ENCODE measurements around the gene SIN3A.
"Not testable (repeated sequence)": the region's sequence is repeated elsewhere in the genome, so short reads cannot be mapped to it uniquely, and the experiment has no call there.

SIN3A gene

GRCh38 chr15:75425966-75426500 lies 25.5 kb downstream of the SIN3A start:
- H3K27me3 ChIP-seq (ENCODE audit: insufficient read depth, low read length): no peaks in the 10 kb centered on the region
- H3K9ac ChIP-seq (ENCODE audit: low read depth, low read length): no peak overlapping the region
- 87% methylated on average over 3 of the region's 3 CpGs for WGBS
- no peaks in the 10 kb centered on the region for H3K4me1 ChIP-seq (ENCODE audit: insufficient read depth, low read length)
- H3K27ac ChIP-seq (ENCODE audit: low read depth, low read length): no peak overlapping the region
- H3K9me3 ChIP-seq (ENCODE audit: insufficient read depth, low read depth, low read length): no peaks in the 10 kb centered on the region
- peaks cover 84% of the 10 kb centered on the region for H3K36me3 ChIP-seq (ENCODE audit: insufficient read depth, low read length)
- no peak overlapping the region for H3K4me3 ChIP-seq (ENCODE audit: low read length)

GRCh38 chr15:75422554-75422953 lies 28.9 kb downstream of the SIN3A start:
- Histone ChIP-seq H3K27me3 (ENCODE audit: insufficient read depth, low read length) (no peaks in the 10 kb centered on the region), H3K9ac (ENCODE audit: low read depth, low read length) (no peak overlapping the region), H3K4me1 (ENCODE audit: insufficient read depth, low read length) (no peaks in the 10 kb centered on the region), H3K27ac (ENCODE audit: low read depth, low read length) (no peak overlapping the region), H3K36me3 (ENCODE audit: insufficient read depth, low read length) (peaks cover 78% of the 10 kb centered on the region), H3K4me3 (ENCODE audit: low read length) (no peak overlapping the region), H3K9me3 (ENCODE audit: insufficient read depth, low read depth, low read length) (no peaks in the 10 kb centered on the region)
- 99% methylated on average over 5 of the region's 5 CpGs for WGBS

- Histone ChIP-seq H3K27ac (ENCODE audit: low read depth, low read length) (no peak overlapping the region), H3K36me3 (ENCODE audit: insufficient read depth, low read length) (peaks cover 67% of the 10 kb centered on the region)
Measured at GRCh38 chr15:75420698-75421097, 30.8 kb downstream of the SIN3A start.

GRCh38 chr15:75416584-75416983 lies 34.9 kb downstream of the SIN3A start:
- H3K9ac ChIP-seq (ENCODE audit: low read depth, low read length): no peak overlapping the region
- H3K36me3 ChIP-seq (ENCODE audit: insufficient read depth, low read length): peaks cover 70% of the 10 kb centered on the region
- H3K27ac ChIP-seq (ENCODE audit: low read depth, low read length): no peak overlapping the region
- 91% methylated on average over 1 of the region's 1 CpG for WGBS
- no peak overlapping the region for H3K4me3 ChIP-seq (ENCODE audit: low read length)
- H3K27me3 ChIP-seq (ENCODE audit: insufficient read depth, low read length): no peaks in the 10 kb centered on the region
- H3K9me3 ChIP-seq (ENCODE audit: insufficient read depth, low read depth, low read length): no peaks in the 10 kb centered on the region
- no peaks in the 10 kb centered on the region for H3K4me1 ChIP-seq (ENCODE audit: insufficient read depth, low read length)

More at GRCh38 chr15:75420698-75421097, 30.8 kb downstream of the SIN3A start:
- no peaks in the 10 kb centered on the region for H3K4me1 ChIP-seq (ENCODE audit: insufficient read depth, low read length)
- no peaks in the 10 kb centered on the region for H3K27me3 ChIP-seq (ENCODE audit: insufficient read depth, low read length)
- no peak overlapping the region for H3K9ac ChIP-seq (ENCODE audit: low read depth, low read length)
- no peak overlapping the region for H3K4me3 ChIP-seq (ENCODE audit: low read length)
- no peaks in the 10 kb centered on the region for H3K9me3 ChIP-seq (ENCODE audit: insufficient read depth, low read depth, low read length)

GRCh38 chr15:75410196-75410595 lies 41.3 kb downstream of the SIN3A start:
- H3K4me3 ChIP-seq (ENCODE audit: low read length): no peak overlapping the region
- H3K27me3 ChIP-seq (ENCODE audit: insufficient read depth, low read length): no peaks in the 10 kb centered on the region
- H3K27ac ChIP-seq (ENCODE audit: low read depth, low read length): no peak overlapping the region
- WGBS: 97% methylated on average over 6 of the region's 6 CpGs
- H3K9ac ChIP-seq (ENCODE audit: low read depth, low read length): no peak overlapping the region
- H3K36me3 ChIP-seq (ENCODE audit: insufficient read depth, low read length): peaks cover 94% of the 10 kb centered on the region
- no peaks in the 10 kb centered on the region for H3K9me3 ChIP-seq (ENCODE audit: insufficient read depth, low read depth, low read length)
- no peaks in the 10 kb centered on the region for H3K4me1 ChIP-seq (ENCODE audit: insufficient read depth, low read length)

- Histone ChIP-seq H3K27me3 (ENCODE audit: insufficient read depth, low read length) (no peaks in the 10 kb centered on the region), H3K4me3 (ENCODE audit: low read length) (no peak overlapping the region), H3K36me3 (ENCODE audit: insufficient read depth, low read length) (peaks cover 93% of the 10 kb centered on the region), H3K4me1 (ENCODE audit: insufficient read depth, low read length) (no peaks in the 10 kb centered on the region), H3K9me3 (ENCODE audit: insufficient read depth, low read depth, low read length) (no peaks in the 10 kb centered on the region), H3K9ac (ENCODE audit: low read depth, low read length) (no peak overlapping the region), H3K27ac (ENCODE audit: low read depth, low read length) (no peak overlapping the region)
- 88% methylated on average over 1 of the region's 1 CpG for WGBS
Measured at GRCh38 chr15:75407083-75407482, 44.4 kb downstream of the SIN3A start.

GRCh38 chr15:75403892-75404291 lies 47.6 kb downstream of the SIN3A start:
- peaks cover 93% of the 10 kb centered on the region for H3K36me3 ChIP-seq (ENCODE audit: insufficient read depth, low read length)

GRCh38 chr15:75397494-75397893 lies 54.0 kb downstream of the SIN3A start:
- Histone ChIP-seq H3K27me3 (ENCODE audit: insufficient read depth, low read length) (no peaks in the 10 kb centered on the region), H3K9ac (ENCODE audit: low read depth, low read length) (no peak overlapping the region), H3K36me3 (ENCODE audit: insufficient read depth, low read length) (peaks cover 98% of the 10 kb centered on the region), H3K9me3 (ENCODE audit: insufficient read depth, low read depth, low read length) (no peaks in the 10 kb centered on the region), H3K4me1 (ENCODE audit: insufficient read depth, low read length) (no peaks in the 10 kb centered on the region), H3K4me3 (ENCODE audit: low read length) (no peak overlapping the region), H3K27ac (ENCODE audit: low read depth, low read length) (no peak overlapping the region)
- WGBS: 100% methylated on average over 2 of the region's 2 CpGs

More at GRCh38 chr15:75403892-75404291, 47.6 kb downstream of the SIN3A start:
- Histone ChIP-seq H3K4me3 (ENCODE audit: low read length) (no peak overlapping the region), H3K4me1 (ENCODE audit: insufficient read depth, low read length) (no peaks in the 10 kb centered on the region), H3K27ac (ENCODE audit: low read depth, low read length) (no peak overlapping the region), H3K9me3 (ENCODE audit: insufficient read depth, low read depth, low read length) (no peaks in the 10 kb centered on the region), H3K27me3 (ENCODE audit: insufficient read depth, low read length) (no peaks in the 10 kb centered on the region), H3K9ac (ENCODE audit: low read depth, low read length) (no peak overlapping the region)
- 100% methylated on average over 2 of the region's 2 CpGs for WGBS

GRCh38 chr15:75389791-75390382 lies 61.6 kb downstream of the SIN3A start:
- Histone ChIP-seq H3K4me1 (ENCODE audit: insufficient read depth, low read length) (no peaks in the 10 kb centered on the region), H3K9ac (ENCODE audit: low read depth, low read length) (no peak overlapping the region), H3K27me3 (ENCODE audit: insufficient read depth, low read length) (no peaks in the 10 kb centered on the region), H3K4me3 (ENCODE audit: low read length) (no peak overlapping the region), H3K9me3 (ENCODE audit: insufficient read depth, low read depth, low read length) (no peaks in the 10 kb centered on the region), H3K27ac (ENCODE audit: low read depth, low read length) (no peak overlapping the region), H3K36me3 (ENCODE audit: insufficient read depth, low read length) (peaks cover 100% of the 10 kb centered on the region)
- WGBS: 97% methylated on average over 1 of the region's 1 CpG

GRCh38 chr15:75383986-75384385 lies 67.5 kb downstream of the SIN3A start:
- H3K36me3 ChIP-seq (ENCODE audit: insufficient read depth, low read length): peaks cover 100% of the 10 kb centered on the region
- H3K27me3 ChIP-seq (ENCODE audit: insufficient read depth, low read length); H3K4me1 ChIP-seq (ENCODE audit: insufficient read depth, low read length); H3K9ac ChIP-seq (ENCODE audit: low read depth, low read length); H3K9me3 ChIP-seq (ENCODE audit: insufficient read depth, low read depth, low read length); H3K27ac ChIP-seq (ENCODE audit: low read depth, low read length); H3K4me3 ChIP-seq (ENCODE audit: low read length): not testable (repeated sequence)
- WGBS: 96% methylated on average over 5 of the region's 5 CpGs

GRCh38 chr15:75380773-75381172 lies 70.7 kb downstream of the SIN3A start:
- no peaks in the 10 kb centered on the region for H3K27me3 ChIP-seq (ENCODE audit: insufficient read depth, low read length)

More at GRCh38 chr15:75380773-75381172, 70.7 kb downstream of the SIN3A start:
- WGBS: 96% methylated on average over 4 of the region's 4 CpGs
- H3K4me3 ChIP-seq (ENCODE audit: low read length): no peak overlapping the region
- H3K9ac ChIP-seq (ENCODE audit: low read depth, low read length): no peak overlapping the region
- no peaks in the 10 kb centered on the region for H3K4me1 ChIP-seq (ENCODE audit: insufficient read depth, low read length)
- peaks cover 97% of the 10 kb centered on the region for H3K36me3 ChIP-seq (ENCODE audit: insufficient read depth, low read length)
- H3K9me3 ChIP-seq (ENCODE audit: insufficient read depth, low read depth, low read length): no peaks in the 10 kb centered on the region
- H3K27ac ChIP-seq (ENCODE audit: low read depth, low read length): no peak overlapping the region

Measured in HUES64 (cell line).